ENCODE results near the gene TNPO1.

GRCh38 chr5:72850113-72850512 is 33.7 kb downstream of the TNPO1 start:
- TF ChIP-seq EZH2 (IDR thresholded peaks at IDR 0.05; ENCODE audit: insufficient read depth, poor library complexity, severe bottlenecking) (no peak), EZH2phosphoT487 (IDR thresholded peaks at IDR 0.05; ENCODE audit: insufficient read depth, low read depth) (no peak)

All from GM23248 (cell line).